Measurements from ENCODE around the gene AGBL1.

The AGBL1 gene

GRCh38 chr15:86935841-86936240 lies 856.2 kb downstream of the AGBL1 start:
- DNase-seq (ENCODE audit: low read depth): no peak
- no peak for TF ChIP-seq CTCF (IDR thresholded peaks at IDR 0.05; ENCODE audit: low read depth, low read length, missing control alignments)
- no peak overlapping the region for H3K4me3 ChIP-seq (ENCODE audit: low read depth, low read length)

- H3K4me3 ChIP-seq (ENCODE audit: low read depth, low read length): no peak overlapping the region
- DNase-seq (ENCODE audit: low read depth): no peak
- no peak for TF ChIP-seq CTCF (IDR thresholded peaks at IDR 0.05; ENCODE audit: low read depth, low read length, missing control alignments)
Measured at GRCh38 chr15:86942285-86942684, 862.6 kb downstream of the AGBL1 start.

- H3K4me3 ChIP-seq (ENCODE audit: low read depth, low read length): no peak overlapping the region
- DNase-seq (ENCODE audit: low read depth): no peak
- TF ChIP-seq CTCF (IDR thresholded peaks at IDR 0.05; ENCODE audit: low read depth, low read length, missing control alignments): no peak
Measured at GRCh38 chr15:86948719-86949118, 869.0 kb downstream of the AGBL1 start.

GRCh38 chr15:86959254-86959653 lies 879.6 kb downstream of the AGBL1 start:
- DNase-seq (ENCODE audit: low read depth): no peak
- no peak overlapping the region for H3K4me3 ChIP-seq (ENCODE audit: low read depth, low read length)
- TF ChIP-seq CTCF (IDR thresholded peaks at IDR 0.05; ENCODE audit: low read depth, low read length, missing control alignments): no peak

- TF ChIP-seq CTCF (IDR thresholded peaks at IDR 0.05; ENCODE audit: low read depth, low read length, missing control alignments): no peak
- no peak for DNase-seq (ENCODE audit: low read depth)
- H3K4me3 ChIP-seq (ENCODE audit: low read depth, low read length): no peak overlapping the region
Measured at GRCh38 chr15:86961669-86962068, 882.0 kb downstream of the AGBL1 start.

- DNase-seq (ENCODE audit: low read depth): no peak
- H3K4me3 ChIP-seq (ENCODE audit: low read depth, low read length): no peak overlapping the region
- no peak for TF ChIP-seq CTCF (IDR thresholded peaks at IDR 0.05; ENCODE audit: low read depth, low read length, missing control alignments)
Measured at GRCh38 chr15:86964271-86964670, 884.6 kb downstream of the AGBL1 start.

GRCh38 chr15:86968244-86968643 lies 888.6 kb downstream of the AGBL1 start:
- H3K4me3 ChIP-seq (ENCODE audit: low read depth, low read length): no peak overlapping the region
- no peak for TF ChIP-seq CTCF (IDR thresholded peaks at IDR 0.05; ENCODE audit: low read depth, low read length, missing control alignments)
- no peak for DNase-seq (ENCODE audit: low read depth)

Measured in GM12864 (cell line).